A673 (cell line): ENCODE measurements around the gene HOOK2. TPM values are rescaled to one million over a fixed set of nuclear protein-coding genes. Genes with fewer than 3 reads are reported as not detected.
A peak's percentile ranks its signal among the peaks of the same experiment; 100 is the strongest.
"Not testable (repeated sequence)": the region's sequence is repeated elsewhere in the genome, so short reads cannot be mapped to it uniquely, and the experiment has no call there.

Experiments used
- Bru-seq: library from RNA; stranded (reverse); fragments of 400-500 nt; gene quantifications from one replicate; lab custom pipeline; 2021; lab: Mats Ljungman, UMichigan
- BruChase-seq, 2 experiments: library from RNA; stranded (reverse); fragments of 400-500 nt; gene quantifications; one replicate each; lab custom pipeline; 2021; lab: Mats Ljungman, UMichigan
- BruUV-seq: library from RNA; stranded (reverse); fragments of 400-500 nt; replicated peaks from 2 replicates; lab custom pipeline; 2021; lab: Mats Ljungman, UMichigan
- CTCF ChIA-PET: fragments of 300-600 bp; sonication (Branson Sonifier 250); formaldehyde crosslinking; loops from one replicate; lab custom pipeline; 2022; ENCODE audit warnings: antibody characterized with exemption; lab: Charles Lee
- POLR2A ChIA-PET: fragments of 300-600 bp; sonication (Branson Sonifier 250); formaldehyde crosslinking; loops from one replicate; lab custom pipeline; 2022; ENCODE audit warnings: antibody characterized with exemption; ENCODE audit not compliant: low non-redundant PET; lab: Charles Lee
- DNase-seq: peaks from one replicate; pipeline ENCODE4 v3.0.0-alpha.2; 2015; ENCODE audit warnings: low spot score
- H3K27ac ChIP-seq: fragments of 200-600 bp; sonication (generic); 2 replicates; pipeline ENCODE4 v1.5.1; 2016; ENCODE audit warnings: mixed run types, low read depth, mild to moderate bottlenecking, mixed read lengths, antibody characterized with exemption, low read length; ENCODE audit not compliant: poor library complexity, severe bottlenecking
- H3K27me3 ChIP-seq: fragments of 200-600 bp; sonication (generic); replicated peaks from 2 replicates; pipeline ENCODE4 v1.6.1; 2017; ENCODE audit warnings: mixed run types, low read depth, mild to moderate bottlenecking, mixed read lengths, antibody characterized with exemption, low read length; ENCODE audit not compliant: insufficient read depth, poor library complexity
- H3K36me3 ChIP-seq: fragments of 200-600 bp; sonication (generic); 2 replicates; pipeline ENCODE4 v1.6.1; 2016; ENCODE audit warnings: mixed run types, mild to moderate bottlenecking, mixed read lengths, antibody characterized with exemption, low read length; ENCODE audit not compliant: insufficient read depth, poor library complexity, severe bottlenecking
- H3K4me1 ChIP-seq: fragments of 200-600 bp; sonication (generic); 2 replicates; pipeline ENCODE4 v1.6.1; 2017; ENCODE audit warnings: mixed run types, mild to moderate bottlenecking, mixed read lengths, antibody characterized with exemption, low read length; ENCODE audit not compliant: insufficient read depth, poor library complexity, severe bottlenecking
- H3K4me3 ChIP-seq: fragments of 200-600 bp; sonication (generic); 2 replicates; pipeline ENCODE4 v1.5.1; 2016; ENCODE audit warnings: low read depth, mixed run types, mild to moderate bottlenecking, mixed read lengths, low read length; ENCODE audit not compliant: poor library complexity, severe bottlenecking
- H3K9me3 ChIP-seq: fragments of 200-600 bp; sonication (generic); 2 replicates; pipeline ENCODE4 v1.6.1; 2016; ENCODE audit warnings: mixed run types, low read depth, mild to moderate bottlenecking, mixed read lengths, antibody characterized with exemption, low read length; ENCODE audit not compliant: poor library complexity, severe bottlenecking
- EZH2 ChIP-seq: fragments of 200-600 bp; sonication (generic); IDR thresholded peaks from 2 replicates; pipeline ENCODE4 v1.6.1; 2017; ENCODE audit warnings: borderline replicate concordance, low read depth, mild to moderate bottlenecking, mixed read lengths, antibody characterized with exemption, low read length; ENCODE audit not compliant: poor library complexity, severe bottlenecking
- intact Hi-C: fragments of 100-400 bp; cut with micrococcal nuclease; formaldehyde crosslinking; loops from one replicate; pipeline ENCODE4 v1.10.0; 2022; ENCODE audit not compliant: unreplicated experiment
- long read RNA-seq: library from polyadenylated mRNA; stranded (forward); transcript quantifications from one replicate; pipeline ENCODE4 v2.0.0, GENCODE V29; 2022
- total RNA-seq: library from RNA; stranded (reverse); gene quantifications from 2 replicates; pipeline ENCODE4 v1.2.3, GENCODE V29; 2021
- TF ChIP-seq, protein P1 (sequence below): fragments of 300-800, 200-600 bp; sonication (generic); conservative IDR thresholded peaks from 2 replicates; pipeline ENCODE4 v1.5.1; 2017; ENCODE audit warnings: low read depth, mild to moderate bottlenecking, antibody characterized with exemption, low read length, moderate library complexity, mixed read lengths

HOOK2 gene, protein sequence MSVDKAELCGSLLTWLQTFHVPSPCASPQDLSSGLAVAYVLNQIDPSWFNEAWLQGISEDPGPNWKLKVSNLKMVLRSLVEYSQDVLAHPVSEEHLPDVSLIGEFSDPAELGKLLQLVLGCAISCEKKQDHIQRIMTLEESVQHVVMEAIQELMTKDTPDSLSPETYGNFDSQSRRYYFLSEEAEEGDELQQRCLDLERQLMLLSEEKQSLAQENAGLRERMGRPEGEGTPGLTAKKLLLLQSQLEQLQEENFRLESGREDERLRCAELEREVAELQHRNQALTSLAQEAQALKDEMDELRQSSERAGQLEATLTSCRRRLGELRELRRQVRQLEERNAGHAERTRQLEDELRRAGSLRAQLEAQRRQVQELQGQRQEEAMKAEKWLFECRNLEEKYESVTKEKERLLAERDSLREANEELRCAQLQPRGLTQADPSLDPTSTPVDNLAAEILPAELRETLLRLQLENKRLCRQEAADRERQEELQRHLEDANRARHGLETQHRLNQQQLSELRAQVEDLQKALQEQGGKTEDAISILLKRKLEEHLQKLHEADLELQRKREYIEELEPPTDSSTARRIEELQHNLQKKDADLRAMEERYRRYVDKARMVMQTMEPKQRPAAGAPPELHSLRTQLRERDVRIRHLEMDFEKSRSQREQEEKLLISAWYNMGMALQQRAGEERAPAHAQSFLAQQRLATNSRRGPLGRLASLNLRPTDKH
- total RNA-seq = 25.8 and 34.1 TPM in 2 replicates
- Bru-seq, nascent RNA = percentile 55 among the genes with signal in this experiment
- BruChase-seq, experiment 1, labeled RNA remaining after a 2-hour chase = percentile 55 among the genes with signal in this experiment
- percentile 70 among the genes with signal in this experiment for BruChase-seq, experiment 2, labeled RNA remaining after a 6-hour chase
- long read RNA-seq, transcript HOOK2-201 (22 exons, 2,603 nt) = minor isoform, 5 of 53 reads
- long read RNA-seq, transcript HOOK2-210 (3 exons, 890 nt) = major isoform, 11 of 53 reads
- long read RNA-seq, partial matches to known transcripts = 10 of 53 reads
- long read RNA-seq, other reads (novel, unspliced or antisense) = 27 of 53 reads

DNA sequence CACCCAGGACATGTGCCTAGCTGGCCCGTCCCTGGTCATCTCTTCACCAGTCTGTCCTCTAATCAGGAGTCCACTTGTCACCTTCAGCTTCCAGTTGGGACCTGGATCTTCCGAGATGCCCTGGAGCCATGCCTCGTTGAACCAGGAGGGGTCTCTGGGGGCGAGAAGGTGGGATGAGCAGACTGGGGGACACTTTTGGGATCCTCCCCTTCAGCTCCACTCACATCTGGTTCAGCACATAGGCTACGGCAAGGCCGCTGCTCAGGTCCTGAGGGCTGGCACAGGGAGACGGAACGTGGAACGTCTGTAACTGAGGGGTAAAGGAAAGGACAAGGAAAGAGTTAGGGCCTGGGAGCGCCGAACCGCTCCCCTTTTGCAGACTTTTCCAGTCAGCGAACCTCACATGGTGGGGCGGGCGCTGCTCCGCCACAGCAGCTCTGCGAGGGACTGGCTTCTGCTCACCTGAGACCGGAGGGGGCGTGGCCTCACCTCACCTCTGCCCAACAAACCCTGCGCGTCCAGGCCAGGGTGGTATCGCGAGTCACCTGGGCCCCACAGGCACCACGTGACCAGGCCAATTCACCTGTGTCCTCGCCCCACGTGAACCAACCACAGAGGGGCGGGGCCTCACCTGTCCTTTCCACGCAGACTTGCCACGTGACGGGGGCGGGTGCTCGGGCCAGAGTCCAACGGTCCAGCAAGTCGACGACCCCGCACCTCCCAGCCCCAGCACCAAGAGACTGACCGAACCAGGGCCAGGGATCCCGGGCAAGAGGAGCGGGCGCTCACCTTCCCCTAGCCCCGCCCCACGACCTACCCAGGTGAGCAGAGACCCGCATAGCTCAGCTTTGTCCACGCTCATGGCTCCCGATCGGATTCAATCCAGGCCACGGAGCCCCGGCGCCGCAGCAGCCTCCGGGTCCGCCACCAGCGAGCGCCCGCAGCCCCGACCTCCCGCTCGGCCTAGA, at the start of gene HOOK2:
HOOK2 (minus strand) TSS at position 965 of the 968 bp plus-strand sequence; CDS start at position 862, 103 bp downstream.
- ChIA-PET POLR2A (no interaction called here), CTCF (interaction anchor here (0.5 to 0.8 kb wide), 2 partner anchors 8 to 17 kb away, joined by 3 to 8 read pairs; partner anchors contain the start of gene JUNB)
- BruUV-seq = no TSS peak
- Histone ChIP-seq H3K4me1 (peaks cover 17% of the 10 kb centered on the region), H3K27me3 (no peaks in the 10 kb centered on the region), H3K4me3 (peak within 1 kb of the TSS; percentile 77), H3K27ac (peak within 1 kb of the TSS; percentile 61), H3K36me3 (no peaks in the 10 kb centered on the region), H3K9me3 (no peaks in the 10 kb centered on the region)
- intact Hi-C loops = no loop called here
- TF ChIP-seq, protein P1, sequence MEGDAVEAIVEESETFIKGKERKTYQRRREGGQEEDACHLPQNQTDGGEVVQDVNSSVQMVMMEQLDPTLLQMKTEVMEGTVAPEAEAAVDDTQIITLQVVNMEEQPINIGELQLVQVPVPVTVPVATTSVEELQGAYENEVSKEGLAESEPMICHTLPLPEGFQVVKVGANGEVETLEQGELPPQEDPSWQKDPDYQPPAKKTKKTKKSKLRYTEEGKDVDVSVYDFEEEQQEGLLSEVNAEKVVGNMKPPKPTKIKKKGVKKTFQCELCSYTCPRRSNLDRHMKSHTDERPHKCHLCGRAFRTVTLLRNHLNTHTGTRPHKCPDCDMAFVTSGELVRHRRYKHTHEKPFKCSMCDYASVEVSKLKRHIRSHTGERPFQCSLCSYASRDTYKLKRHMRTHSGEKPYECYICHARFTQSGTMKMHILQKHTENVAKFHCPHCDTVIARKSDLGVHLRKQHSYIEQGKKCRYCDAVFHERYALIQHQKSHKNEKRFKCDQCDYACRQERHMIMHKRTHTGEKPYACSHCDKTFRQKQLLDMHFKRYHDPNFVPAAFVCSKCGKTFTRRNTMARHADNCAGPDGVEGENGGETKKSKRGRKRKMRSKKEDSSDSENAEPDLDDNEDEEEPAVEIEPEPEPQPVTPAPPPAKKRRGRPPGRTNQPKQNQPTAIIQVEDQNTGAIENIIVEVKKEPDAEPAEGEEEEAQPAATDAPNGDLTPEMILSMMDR = no peak
- no peak for TF ChIP-seq EZH2
- no peak for DNase-seq

DNA sequence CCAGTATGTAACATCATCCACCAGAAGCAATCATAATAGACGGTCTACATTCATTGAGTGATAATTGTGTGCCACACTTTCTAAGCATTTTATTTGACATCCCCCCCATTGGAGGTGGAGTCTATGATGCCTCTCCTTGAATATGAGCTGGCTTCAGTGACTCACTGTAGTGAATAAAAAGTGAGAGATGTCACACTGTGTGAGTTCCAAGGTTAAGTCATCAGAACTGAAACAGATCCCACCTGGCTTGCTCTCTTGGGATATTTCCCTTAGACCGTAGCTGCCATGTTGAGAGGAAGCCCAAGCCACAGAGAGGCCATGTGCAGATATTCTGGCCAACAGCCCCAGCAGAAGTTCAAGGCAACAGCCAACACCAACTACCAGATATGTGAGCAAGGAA, 46.4 kb upstream of the HOOK2 start:
- H3K27me3 ChIP-seq = no peaks in the 10 kb centered on the region
- no peak overlapping the region for H3K4me3 ChIP-seq
- ChIA-PET CTCF (no interaction called here), POLR2A (no interaction called here)
- DNase-seq = no peak
- TF ChIP-seq, protein P1 = no peak
- TF ChIP-seq EZH2 = no peak
- H3K9me3 ChIP-seq = no peaks in the 10 kb centered on the region
- no peak overlapping the region for H3K27ac ChIP-seq
- no TSS peak for BruUV-seq
- no peaks in the 10 kb centered on the region for H3K4me1 ChIP-seq
- intact Hi-C loops = no loop called here
- no peaks in the 10 kb centered on the region for H3K36me3 ChIP-seq

DNA sequence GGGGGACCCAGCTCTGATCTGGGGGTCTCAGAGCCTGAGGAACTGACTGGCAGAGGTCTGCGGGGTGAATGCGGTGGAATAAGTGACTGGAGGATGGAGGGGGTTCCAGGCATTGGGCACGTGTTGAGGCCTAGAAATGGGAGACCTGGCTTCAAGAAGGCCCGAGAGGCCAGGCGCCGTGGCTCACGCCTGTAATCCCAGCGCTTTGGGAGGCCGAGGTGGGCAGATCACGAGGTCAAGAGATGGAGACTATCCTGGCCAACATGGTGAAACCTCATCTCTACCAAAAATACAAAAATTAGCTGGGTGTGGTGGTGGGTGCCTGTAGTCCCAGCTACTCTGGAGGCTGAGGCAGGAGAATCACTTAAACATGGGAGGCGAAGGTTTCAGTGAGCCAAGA, 42.5 kb upstream of the HOOK2 start:
- POLR2A ChIA-PET, BruUV-seq, intact Hi-C loops: not testable (repeated sequence)

DNA sequence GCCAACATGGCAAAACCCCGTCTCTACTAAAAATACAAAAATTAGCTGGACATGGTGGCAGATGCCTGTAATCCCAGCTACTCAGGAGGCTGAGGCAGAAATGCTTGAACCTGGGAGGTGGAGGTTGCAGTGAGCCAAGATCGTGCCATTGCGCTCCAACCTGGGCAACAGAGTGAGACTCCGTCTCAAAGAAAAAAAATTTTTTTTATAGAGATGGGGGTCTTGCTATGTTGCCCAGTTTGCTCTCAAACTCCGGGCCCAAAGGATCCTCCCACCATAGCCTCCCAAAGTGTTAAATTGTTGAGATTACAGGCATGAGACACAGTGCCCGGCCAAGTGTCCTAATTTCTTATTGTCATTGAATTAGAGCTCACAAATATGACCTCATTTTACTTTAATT, 41.8 kb upstream of the HOOK2 start:
- intact Hi-C loops, H3K9me3 ChIP-seq, DNase-seq, H3K4me3 ChIP-seq, H3K27ac ChIP-seq, H3K4me1 ChIP-seq, CTCF ChIA-PET, POLR2A ChIA-PET, H3K27me3 ChIP-seq, BruUV-seq: not testable (repeated sequence)
- peaks cover 14% of the 10 kb centered on the region for H3K36me3 ChIP-seq

More for the DNA sequence above, 42.5 kb upstream of the HOOK2 start:
- H3K4me1 ChIP-seq, DNase-seq, H3K27ac ChIP-seq, H3K27me3 ChIP-seq, H3K4me3 ChIP-seq, CTCF ChIA-PET, H3K9me3 ChIP-seq: not testable (repeated sequence)
- H3K36me3 ChIP-seq = peaks cover 13% of the 10 kb centered on the region
